Measurements from ENCODE around the gene SCYL1.
"Not testable (repeated sequence)": the region's sequence is repeated elsewhere in the genome, so short reads cannot be mapped to it uniquely, and the experiment has no call there.

The SCYL1 gene

DNA sequence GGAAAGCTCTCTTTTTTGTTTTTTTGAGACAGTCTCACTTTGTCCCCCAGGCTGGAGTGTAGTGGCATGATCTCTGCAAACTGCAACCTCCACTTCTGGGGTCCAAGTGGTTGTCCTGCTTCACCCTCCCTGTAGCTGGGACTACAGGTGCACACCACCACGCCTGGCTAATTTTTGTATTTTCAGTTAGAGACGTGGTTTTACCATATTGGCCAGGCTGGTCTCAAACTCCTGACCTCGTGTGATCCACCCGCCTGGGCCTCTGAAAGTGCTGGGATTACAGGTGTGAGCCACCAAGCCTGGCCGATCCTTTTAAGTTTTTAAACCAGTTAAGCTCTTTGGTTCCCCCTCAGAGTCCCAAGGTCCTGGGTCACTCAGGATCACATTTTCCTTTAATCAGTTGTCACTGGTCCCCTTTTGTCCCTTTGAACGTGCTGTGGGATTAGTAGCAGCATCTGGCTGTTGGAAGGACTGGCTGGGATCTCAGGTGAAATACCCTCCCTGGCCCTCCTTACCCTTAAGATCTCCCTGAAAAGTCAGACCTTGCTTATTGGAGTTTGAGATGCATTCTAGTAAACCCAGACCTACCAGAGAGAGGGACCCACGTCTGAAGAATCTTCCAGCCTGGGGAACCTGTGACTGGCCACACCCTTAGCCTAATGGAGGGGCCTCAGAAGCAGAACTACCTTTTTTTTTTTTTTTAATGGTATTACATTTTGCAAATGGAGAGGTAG, 17.9 kb upstream of the SCYL1 start:
- Histone ChIP-seq H3K4me2 (ENCODE audit: insufficient read depth, low read length) (peak overlapping the region; percentile 84; the same call in 1 of the 2 replicates), H3K27ac (ENCODE audit: low read length) (peak overlapping the region; percentile 45), H3K79me2 (ENCODE audit: insufficient read depth, low read length) (peaks cover 58% of the 10 kb centered on the region), H3K9me3 (ENCODE audit: insufficient read depth, low read length, severe bottlenecking) (no peaks in the 10 kb centered on the region), H3K27me3 (ENCODE audit: insufficient read depth, low read length, poor library complexity) (no peaks in the 10 kb centered on the region), H3K4me1 (ENCODE audit: insufficient read depth, low read length) (peaks cover 43% of the 10 kb centered on the region), H2AFZ (ENCODE audit: low read depth, low read length) (no peak overlapping the region), H3K9ac (ENCODE audit: low read depth, low read length) (no peak overlapping the region), H3K36me3 (ENCODE audit: insufficient read depth, low read length) (peaks cover 45% of the 10 kb centered on the region), H3K4me3 (ENCODE audit: low read depth in 1 of 2, low read length in 2 of 2) (no peak overlapping the region), H4K20me1 (ENCODE audit: insufficient read depth, low read length) (peaks cover 53% of the 10 kb centered on the region)
- TF ChIP-seq, protein P1, sequence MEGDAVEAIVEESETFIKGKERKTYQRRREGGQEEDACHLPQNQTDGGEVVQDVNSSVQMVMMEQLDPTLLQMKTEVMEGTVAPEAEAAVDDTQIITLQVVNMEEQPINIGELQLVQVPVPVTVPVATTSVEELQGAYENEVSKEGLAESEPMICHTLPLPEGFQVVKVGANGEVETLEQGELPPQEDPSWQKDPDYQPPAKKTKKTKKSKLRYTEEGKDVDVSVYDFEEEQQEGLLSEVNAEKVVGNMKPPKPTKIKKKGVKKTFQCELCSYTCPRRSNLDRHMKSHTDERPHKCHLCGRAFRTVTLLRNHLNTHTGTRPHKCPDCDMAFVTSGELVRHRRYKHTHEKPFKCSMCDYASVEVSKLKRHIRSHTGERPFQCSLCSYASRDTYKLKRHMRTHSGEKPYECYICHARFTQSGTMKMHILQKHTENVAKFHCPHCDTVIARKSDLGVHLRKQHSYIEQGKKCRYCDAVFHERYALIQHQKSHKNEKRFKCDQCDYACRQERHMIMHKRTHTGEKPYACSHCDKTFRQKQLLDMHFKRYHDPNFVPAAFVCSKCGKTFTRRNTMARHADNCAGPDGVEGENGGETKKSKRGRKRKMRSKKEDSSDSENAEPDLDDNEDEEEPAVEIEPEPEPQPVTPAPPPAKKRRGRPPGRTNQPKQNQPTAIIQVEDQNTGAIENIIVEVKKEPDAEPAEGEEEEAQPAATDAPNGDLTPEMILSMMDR (IDR thresholded peaks at IDR 0.05; ENCODE audit: borderline replicate concordance, extremely low read depth, low read length, poor library complexity, severe bottlenecking): no peak
- TF ChIP-seq EZH2 (IDR thresholded peaks at IDR 0.05; ENCODE audit: borderline replicate concordance, low read depth, low read length, severe bottlenecking): no peak
- DNase-seq (peak; percentile 65), ATAC-seq (ENCODE audit: insufficient read depth, low read depth) (peak; percentile 54)

DNA sequence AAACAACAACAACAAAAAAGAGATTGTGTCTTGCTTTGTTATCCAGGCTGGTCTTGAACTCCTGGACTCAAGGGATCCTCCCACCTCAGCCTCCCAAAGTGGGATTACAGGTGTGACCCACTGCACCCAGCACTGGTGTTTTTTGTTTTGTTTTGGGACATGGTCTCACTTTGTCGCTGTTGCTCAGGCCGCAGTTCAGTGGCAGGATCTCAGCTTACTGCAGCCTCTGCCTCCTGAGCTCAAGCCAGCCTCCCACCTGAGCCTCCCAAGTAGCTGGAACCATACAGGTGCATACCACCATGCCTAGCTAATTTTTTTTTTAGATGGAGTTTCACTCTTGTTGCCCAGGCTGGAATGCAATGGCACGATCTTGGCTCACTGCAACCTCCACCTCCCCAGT, 12.6 kb upstream of the SCYL1 start:
- DNase-seq; H3K4me1 ChIP-seq (ENCODE audit: insufficient read depth, low read length); H3K4me3 ChIP-seq (ENCODE audit: low read depth in 1 of 2, low read length in 2 of 2); ATAC-seq (ENCODE audit: insufficient read depth, low read depth); H2AFZ ChIP-seq (ENCODE audit: low read depth, low read length); H3K79me2 ChIP-seq (ENCODE audit: insufficient read depth, low read length); H4K20me1 ChIP-seq (ENCODE audit: insufficient read depth, low read length); H3K27me3 ChIP-seq (ENCODE audit: insufficient read depth, low read length, poor library complexity); H3K27ac ChIP-seq (ENCODE audit: low read length); H3K9me3 ChIP-seq (ENCODE audit: insufficient read depth, low read length, severe bottlenecking); H3K9ac ChIP-seq (ENCODE audit: low read depth, low read length); H3K36me3 ChIP-seq (ENCODE audit: insufficient read depth, low read length); H3K4me2 ChIP-seq (ENCODE audit: insufficient read depth, low read length): not testable (repeated sequence)

DNA sequence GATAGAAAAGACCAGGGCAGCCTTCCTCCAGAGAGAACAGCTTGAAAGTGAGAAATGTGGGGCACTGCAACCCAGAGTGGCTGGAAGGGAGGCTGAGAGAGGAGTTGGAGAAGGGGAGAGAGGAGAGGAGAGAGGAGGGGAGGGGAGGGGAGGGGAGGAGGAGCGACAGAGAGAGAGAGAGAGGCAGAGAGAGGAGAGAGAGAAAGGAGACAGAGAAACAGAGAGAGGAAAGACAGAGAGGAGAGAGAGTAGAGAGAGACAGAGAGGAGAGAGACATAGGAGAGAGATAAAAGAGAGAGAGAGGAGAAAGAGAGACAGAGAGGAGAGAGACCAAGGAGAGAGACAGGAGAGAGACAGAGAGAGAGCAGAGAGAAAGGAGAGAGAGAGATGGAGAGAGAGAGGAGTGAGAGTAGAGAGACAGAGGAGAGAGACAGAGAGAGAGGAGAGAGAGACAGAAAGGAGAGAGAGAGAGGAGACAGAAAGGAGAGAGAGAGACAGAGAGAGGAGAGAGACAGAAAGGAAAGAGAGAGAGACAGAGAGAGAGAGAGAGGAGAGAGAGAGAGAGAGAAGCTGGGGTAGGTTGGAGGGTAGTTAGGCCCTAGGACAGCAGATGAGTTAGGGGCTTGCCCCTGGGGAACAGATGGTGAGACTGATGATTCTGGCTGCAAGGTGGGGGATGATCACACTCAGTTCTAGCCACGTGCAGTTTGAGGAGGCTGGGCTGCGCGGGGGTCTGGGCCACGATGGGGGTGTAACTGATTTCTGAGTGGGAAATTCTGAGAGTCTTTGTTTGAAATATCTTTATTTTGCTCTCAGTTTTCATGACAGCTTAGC, 8.5 kb upstream of the SCYL1 start:
- ATAC-seq (ENCODE audit: insufficient read depth, low read depth) (peak; percentile 57; the same call in 2 of the 3 replicates), DNase-seq (no peak)
- Histone ChIP-seq H3K36me3 (ENCODE audit: insufficient read depth, low read length) (no peaks in the 10 kb centered on the region), H3K4me2 (ENCODE audit: insufficient read depth, low read length) (no peak overlapping the region), H3K27ac (ENCODE audit: low read length) (no peak overlapping the region), H3K9me3 (ENCODE audit: insufficient read depth, low read length, severe bottlenecking) (no peaks in the 10 kb centered on the region), H4K20me1 (ENCODE audit: insufficient read depth, low read length) (no peaks in the 10 kb centered on the region), H3K4me3 (ENCODE audit: low read depth in 1 of 2, low read length in 2 of 2) (no peak overlapping the region), H3K4me1 (ENCODE audit: insufficient read depth, low read length) (0 out of 2 replicates have a peak, but pooled peaks cover 4% of the 10 kb centered on the region), H3K9ac (ENCODE audit: low read depth, low read length) (no peak overlapping the region), H3K27me3 (ENCODE audit: insufficient read depth, low read length, poor library complexity) (no peaks in the 10 kb centered on the region), H2AFZ (ENCODE audit: low read depth, low read length) (0 out of 2 replicates have a peak overlapping the region, but pooled peaks have one; percentile 16), H3K79me2 (ENCODE audit: insufficient read depth, low read length) (no peaks in the 10 kb centered on the region)
- TF ChIP-seq, protein P1 (IDR thresholded peaks at IDR 0.05; ENCODE audit: borderline replicate concordance, extremely low read depth, low read length, poor library complexity, severe bottlenecking): no peak
- TF ChIP-seq EZH2 (IDR thresholded peaks at IDR 0.05; ENCODE audit: borderline replicate concordance, low read depth, low read length, severe bottlenecking): no peak

DNA sequence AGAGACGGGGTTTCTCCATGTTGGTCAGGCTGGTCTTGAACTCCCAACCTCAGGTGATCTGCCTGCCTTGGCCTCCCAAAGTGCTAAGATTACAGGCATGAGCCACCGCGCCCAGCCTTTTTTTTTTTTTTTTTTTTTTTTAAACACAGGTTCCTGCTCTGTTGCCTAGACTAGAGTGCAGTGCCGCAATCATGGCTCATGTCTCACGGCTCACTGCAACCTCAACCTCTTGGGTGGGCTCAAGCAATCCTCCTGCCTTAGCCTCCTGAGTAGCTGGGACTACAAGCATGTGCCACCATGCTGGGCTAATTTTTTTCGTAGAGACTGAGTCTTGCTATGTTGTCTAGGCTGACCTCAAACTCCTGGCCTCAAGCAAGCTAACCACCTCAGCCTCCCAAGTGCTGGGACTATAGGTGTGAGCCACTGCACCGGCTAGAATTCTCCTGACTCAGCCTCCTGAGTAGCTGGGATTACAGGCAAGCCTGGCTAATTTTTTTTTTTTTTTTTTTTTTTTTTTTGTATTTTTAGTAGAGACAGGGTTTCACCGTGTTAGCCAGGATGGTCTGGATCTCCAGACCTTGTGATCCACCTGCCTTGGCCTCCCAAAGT, 5.8 kb upstream of the SCYL1 start:
- not testable (repeated sequence) for H4K20me1 ChIP-seq (ENCODE audit: insufficient read depth, low read length); DNase-seq; H3K9me3 ChIP-seq (ENCODE audit: insufficient read depth, low read length, severe bottlenecking); H3K79me2 ChIP-seq (ENCODE audit: insufficient read depth, low read length); H3K4me2 ChIP-seq (ENCODE audit: insufficient read depth, low read length); H3K27me3 ChIP-seq (ENCODE audit: insufficient read depth, low read length, poor library complexity); H3K4me1 ChIP-seq (ENCODE audit: insufficient read depth, low read length); H3K9ac ChIP-seq (ENCODE audit: low read depth, low read length); H2AFZ ChIP-seq (ENCODE audit: low read depth, low read length); H3K36me3 ChIP-seq (ENCODE audit: insufficient read depth, low read length); H3K4me3 ChIP-seq (ENCODE audit: low read depth in 1 of 2, low read length in 2 of 2); H3K27ac ChIP-seq (ENCODE audit: low read length); ATAC-seq (ENCODE audit: insufficient read depth, low read depth)

DNA sequence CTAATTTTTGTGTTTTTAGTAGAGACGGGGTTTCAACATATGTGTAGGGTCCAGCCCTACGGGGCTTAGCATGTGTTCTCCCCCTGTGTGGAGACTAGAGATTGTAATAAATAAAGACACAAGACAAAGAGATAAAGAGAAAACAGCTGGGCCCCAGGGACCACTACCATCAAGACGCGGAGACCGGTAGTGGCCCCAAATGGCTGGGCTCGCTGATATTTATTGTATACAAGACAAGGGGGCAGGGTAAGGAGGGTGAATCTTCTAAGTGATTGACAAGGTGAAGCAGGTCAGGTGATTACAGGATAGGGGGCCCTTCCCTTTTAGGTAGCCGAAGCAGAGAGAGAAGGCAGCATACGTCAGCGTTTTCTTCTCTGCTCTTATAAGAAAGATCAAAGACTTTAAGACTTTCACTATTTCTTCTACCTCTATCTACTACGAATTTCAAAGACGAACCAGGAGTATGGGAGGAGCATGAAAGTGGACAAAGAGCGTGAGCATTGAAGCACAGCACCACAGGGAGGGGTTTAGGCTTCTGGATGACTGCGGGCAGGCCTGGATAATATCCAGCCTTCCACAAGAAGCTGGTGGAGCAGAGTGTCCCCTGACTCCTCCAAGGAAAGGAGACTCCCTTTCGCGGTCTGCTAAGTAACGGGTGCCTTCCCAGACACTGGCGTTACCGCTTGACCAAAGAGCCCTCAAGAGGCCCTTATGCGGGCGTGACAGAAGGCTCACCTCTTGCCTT, 2.9 kb upstream of the SCYL1 start:
- peaks cover 13% of the 10 kb centered on the region for H3K36me3 ChIP-seq (ENCODE audit: insufficient read depth, low read length)
- DNase-seq; ATAC-seq (ENCODE audit: insufficient read depth, low read depth); H3K4me3 ChIP-seq (ENCODE audit: low read depth in 1 of 2, low read length in 2 of 2); H3K9me3 ChIP-seq (ENCODE audit: insufficient read depth, low read length, severe bottlenecking); H3K27me3 ChIP-seq (ENCODE audit: insufficient read depth, low read length, poor library complexity); H3K27ac ChIP-seq (ENCODE audit: low read length); H3K4me2 ChIP-seq (ENCODE audit: insufficient read depth, low read length); H3K9ac ChIP-seq (ENCODE audit: low read depth, low read length); H2AFZ ChIP-seq (ENCODE audit: low read depth, low read length): not testable (repeated sequence)
- peaks cover 23% of the 10 kb centered on the region for H3K4me1 ChIP-seq (ENCODE audit: insufficient read depth, low read length)
- peaks cover 20% of the 10 kb centered on the region for H3K79me2 ChIP-seq (ENCODE audit: insufficient read depth, low read length)
- H4K20me1 ChIP-seq (ENCODE audit: insufficient read depth, low read length): peaks cover 20% of the 10 kb centered on the region
